Adrenal gland (tissue), 5 donors: ENCODE results near the gene EHMT1.

ENCODE experiments used
- CTCF ChIP-seq, 6 experiments: fragments of 450-650 bp in 4 of 6; fragments of 200-600 bp in 2 of 6; sonication (generic) in 1 of 6; IDR thresholded peaks; 1 replicate in 5 of 6; 2 replicates in 1 of 6; pipeline versions ENCODE4 v1.5.1 to v1.8.0; 2016 to 2021; ENCODE audit warnings: antibody characterized with exemption in 6 of 6, mild to moderate bottlenecking in 2 of 6, moderate library complexity in 1 of 6
- POLR2A ChIP-seq, 2 donors: fragments of 450-650 bp; IDR thresholded peaks; one replicate each; pipeline ENCODE4 v1.6.1; 2017; ENCODE audit warnings: antibody characterized with exemption in 2 of 2, mild to moderate bottlenecking in 2 of 2, moderate library complexity in 1 of 2
- donor health status: DM: no; HTN: no; CAD: no.

- TF ChIP-seq CTCF (IDR thresholded peaks at IDR 0.05): no peak
- TF ChIP-seq POLR2A (IDR thresholded peaks at IDR 0.05): no peak
Measured at GRCh38 chr9:137606005-137606621, 12.7 kb upstream of the EHMT1 start.
